ENCODE results near the gene LNPEP. TPM values are rescaled to one million over a fixed set of nuclear protein-coding genes. Genes with fewer than 3 reads are reported as not detected.

The LNPEP gene
- total RNA-seq, 3 donors from 2014 or later: 64.6 to 71.2 (median 65.1) TPM

GRCh38 chr5:96994493-96994892 is 58.6 kb downstream of the LNPEP start:
- H3K9me3 ChIP-seq: no peaks in the 10 kb centered on the region
- TF ChIP-seq POLR2A (IDR thresholded peaks at IDR 0.05): no peak
- no peaks in the 10 kb centered on the region for H3K4me1 ChIP-seq
- no peaks in the 10 kb centered on the region for H3K27me3 ChIP-seq
- intact Hi-C loops (cut with DNase I; ENCODE audit: low total_unique reads): no loop called here
- DNase-seq (ENCODE audit: low spot score in 2 of 2): no peak
- H3K27ac ChIP-seq: no peak overlapping the region
- H3K36me3 ChIP-seq: no peaks in the 10 kb centered on the region
- no peak overlapping the region for H3K4me3 ChIP-seq

GRCh38 chr5:96995419-96995818 is 59.5 kb downstream of the LNPEP start:
- H3K4me3 ChIP-seq: no peak overlapping the region
- no peaks in the 10 kb centered on the region for H3K36me3 ChIP-seq
- H3K27me3 ChIP-seq: no peaks in the 10 kb centered on the region
- H3K4me1 ChIP-seq: no peaks in the 10 kb centered on the region
- intact Hi-C loops (cut with DNase I; ENCODE audit: low total_unique reads): no loop called here
- H3K9me3 ChIP-seq: no peaks in the 10 kb centered on the region
- no peak for DNase-seq (ENCODE audit: low spot score in 2 of 2)
- no peak overlapping the region for H3K27ac ChIP-seq
- TF ChIP-seq POLR2A (IDR thresholded peaks at IDR 0.05) (no peak), CTCF (IDR thresholded peaks at IDR 0.05) (no peak), POLR2AphosphoS5 (IDR thresholded peaks at IDR 0.05) (no peak)

GRCh38 chr5:96997265-96997859 is 61.5 kb downstream of the LNPEP start:
- TF ChIP-seq POLR2AphosphoS5 (IDR thresholded peaks at IDR 0.05) (no peak), CTCF (IDR thresholded peaks at IDR 0.05) (peak in 1 of 3 donors; percentile 44), POLR2A (IDR thresholded peaks at IDR 0.05) (no peak)
- no peaks in the 10 kb centered on the region for H3K4me1 ChIP-seq
- no peak overlapping the region for H3K4me3 ChIP-seq
- no peak for DNase-seq (ENCODE audit: low spot score in 2 of 2)
- H3K27ac ChIP-seq: no peak overlapping the region
- no peaks in the 10 kb centered on the region for H3K9me3 ChIP-seq
- no peaks in the 10 kb centered on the region for H3K36me3 ChIP-seq
- intact Hi-C loops (cut with DNase I; ENCODE audit: low total_unique reads): no loop called here
- H3K27me3 ChIP-seq: no peaks in the 10 kb centered on the region

GRCh38 chr5:96999856-97000255 is 64.0 kb downstream of the LNPEP start:
- H3K36me3 ChIP-seq: no peaks in the 10 kb centered on the region
- H3K27me3 ChIP-seq: no peaks in the 10 kb centered on the region
- no peak for DNase-seq (ENCODE audit: low spot score in 2 of 2)
- intact Hi-C loops (cut with DNase I; ENCODE audit: low total_unique reads): no loop called here
- H3K27ac ChIP-seq: no peak overlapping the region
- H3K9me3 ChIP-seq: no peaks in the 10 kb centered on the region
- no peak overlapping the region for H3K4me3 ChIP-seq
- H3K4me1 ChIP-seq: no peaks in the 10 kb centered on the region
- TF ChIP-seq CTCF (IDR thresholded peaks at IDR 0.05) (no peak), POLR2AphosphoS5 (IDR thresholded peaks at IDR 0.05) (no peak), POLR2A (IDR thresholded peaks at IDR 0.05) (no peak)

GRCh38 chr5:97000391-97000790 is 64.5 kb downstream of the LNPEP start:
- no peak overlapping the region for H3K27ac ChIP-seq
- no peaks in the 10 kb centered on the region for H3K9me3 ChIP-seq
- H3K36me3 ChIP-seq: no peaks in the 10 kb centered on the region
- intact Hi-C loops (cut with DNase I; ENCODE audit: low total_unique reads): no loop called here
- no peaks in the 10 kb centered on the region for H3K4me1 ChIP-seq
- H3K27me3 ChIP-seq: no peaks in the 10 kb centered on the region
- TF ChIP-seq CTCF (IDR thresholded peaks at IDR 0.05) (no peak), POLR2AphosphoS5 (IDR thresholded peaks at IDR 0.05) (no peak), POLR2A (IDR thresholded peaks at IDR 0.05) (no peak)
- no peak for DNase-seq (ENCODE audit: low spot score in 2 of 2)
- H3K4me3 ChIP-seq: no peak overlapping the region

- no peak for DNase-seq (ENCODE audit: low spot score in 2 of 2)
- TF ChIP-seq POLR2AphosphoS5 (IDR thresholded peaks at IDR 0.05) (no peak), CTCF (IDR thresholded peaks at IDR 0.05) (no peak), POLR2A (IDR thresholded peaks at IDR 0.05) (no peak)
- Histone ChIP-seq H3K36me3 (no peaks in the 10 kb centered on the region), H3K27ac (no peak overlapping the region), H3K9me3 (no peaks in the 10 kb centered on the region), H3K27me3 (no peaks in the 10 kb centered on the region), H3K4me3 (no peak overlapping the region), H3K4me1 (no peaks in the 10 kb centered on the region)
- intact Hi-C loops (cut with DNase I; ENCODE audit: low total_unique reads): no loop called here
These were observed 67.1 kb downstream of the LNPEP start for GRCh38 chr5:97002983-97003382.

All from breast epithelium (tissue), 4 donors.